ENCODE measurements around the gene YTHDC2. TPM values are rescaled to one million over a fixed set of nuclear protein-coding genes. Genes with fewer than 3 reads are reported as not detected.

The YTHDC2 gene
- total RNA-seq, 2 donors from 2014 or later = 25.6 to 27.4 TPM

- Mint-ChIP-seq H3K4me1 (no peaks in the 10 kb centered on the region), H3K36me3 (ENCODE audit: low read depth) (peaks cover 35% of the 10 kb centered on the region), H3K27me3 (ENCODE audit: insufficient read depth) (no peaks in the 10 kb centered on the region), H3K27ac (no peak overlapping the region), H3K9me3 (no peaks in the 10 kb centered on the region), H3K4me3 (no peak overlapping the region)
- H3K4me3 ChIP-seq (ENCODE audit: low read length) = no peak overlapping the region
- no peak for DNase-seq
- no peaks in the 10 kb centered on the region for H3K27me3 ChIP-seq (ENCODE audit: control insufficient read depth, insufficient read depth, low read length, poor library complexity, severe bottlenecking)
- no peaks in the 10 kb centered on the region for H3K4me1 ChIP-seq (ENCODE audit: control insufficient read depth, insufficient read depth, low read length)
- H3K9me3 ChIP-seq (ENCODE audit: control insufficient read depth, low read length) = no peaks in the 10 kb centered on the region
- no peak overlapping the region for H3K9ac ChIP-seq (ENCODE audit: extremely low read depth, low read length, poor library complexity, severe bottlenecking)
- peaks cover 76% of the 10 kb centered on the region for H3K36me3 ChIP-seq (ENCODE audit: control insufficient read depth, insufficient read depth, low read length)
- no peak for TF ChIP-seq CTCF (conservative IDR thresholded peaks at IDR 0.05)
- H3K27ac ChIP-seq (ENCODE audit: low read depth, low read length) = no peak overlapping the region
These were observed 39.1 kb downstream of the YTHDC2 start for GRCh38 chr5:113552620-113553019.

GRCh38 chr5:113562828-113563400 is 49.4 kb downstream of the YTHDC2 start:
- WGBS, 2 experiments (ENCODE audit: insufficient coverage in 1 of 2, insufficient read length in 1 of 2) = 96 to 100% methylated on average over 1 of the region's 3 CpGs
- Histone ChIP-seq H3K4me1 (ENCODE audit: control insufficient read depth, insufficient read depth, low read length) (no peaks in the 10 kb centered on the region), H3K4me3 (ENCODE audit: low read length) (no peak overlapping the region), H3K27ac (ENCODE audit: low read depth, low read length) (no peak overlapping the region), H3K27me3 (ENCODE audit: control insufficient read depth, insufficient read depth, low read length, poor library complexity, severe bottlenecking) (no peaks in the 10 kb centered on the region), H3K36me3 (ENCODE audit: control insufficient read depth, insufficient read depth, low read length) (peaks cover 60% of the 10 kb centered on the region), H3K9ac (ENCODE audit: extremely low read depth, low read length, poor library complexity, severe bottlenecking) (no peak overlapping the region), H3K9me3 (ENCODE audit: control insufficient read depth, low read length) (no peaks in the 10 kb centered on the region)
- H3K4me1 Mint-ChIP-seq = no peaks in the 10 kb centered on the region
- H3K27ac Mint-ChIP-seq = no peak overlapping the region
- peaks cover 43% of the 10 kb centered on the region for H3K36me3 Mint-ChIP-seq (ENCODE audit: low read depth)
- H3K4me3 Mint-ChIP-seq = no peak overlapping the region
- no peaks in the 10 kb centered on the region for H3K9me3 Mint-ChIP-seq
- no peak for DNase-seq
- no peaks in the 10 kb centered on the region for H3K27me3 Mint-ChIP-seq (ENCODE audit: insufficient read depth)
- no peak for TF ChIP-seq CTCF (conservative IDR thresholded peaks at IDR 0.05)

- no peak overlapping the region for H3K4me3 Mint-ChIP-seq
- TF ChIP-seq CTCF (conservative IDR thresholded peaks at IDR 0.05) = no peak
- H3K27ac ChIP-seq (ENCODE audit: low read depth, low read length) = no peak overlapping the region
- H3K4me1 Mint-ChIP-seq = peaks cover 5% of the 10 kb centered on the region
- no peak overlapping the region for H3K4me3 ChIP-seq (ENCODE audit: low read length)
- H3K27me3 ChIP-seq (ENCODE audit: control insufficient read depth, insufficient read depth, low read length, poor library complexity, severe bottlenecking) = no peaks in the 10 kb centered on the region
- H3K36me3 ChIP-seq (ENCODE audit: control insufficient read depth, insufficient read depth, low read length) = peaks cover 59% of the 10 kb centered on the region
- no peaks in the 10 kb centered on the region for H3K27me3 Mint-ChIP-seq (ENCODE audit: insufficient read depth)
- no peak for DNase-seq
- WGBS, 2 experiments (ENCODE audit: insufficient coverage in 1 of 2, insufficient read length in 1 of 2) = 95 to 96% methylated on average over 4 to 5 of the region's 5 CpGs
- H3K9ac ChIP-seq (ENCODE audit: extremely low read depth, low read length, poor library complexity, severe bottlenecking) = no peak overlapping the region
- no peak overlapping the region for H3K27ac Mint-ChIP-seq
- H3K36me3 Mint-ChIP-seq (ENCODE audit: low read depth) = peaks cover 68% of the 10 kb centered on the region
- H3K9me3 Mint-ChIP-seq = peaks cover 8% of the 10 kb centered on the region
- no peaks in the 10 kb centered on the region for H3K4me1 ChIP-seq (ENCODE audit: control insufficient read depth, insufficient read depth, low read length)
- peaks cover 9% of the 10 kb centered on the region for H3K9me3 ChIP-seq (ENCODE audit: control insufficient read depth, low read length)
These were observed 55.9 kb downstream of the YTHDC2 start for GRCh38 chr5:113569396-113569795.
